GM18858 (cell line): ENCODE data around the gene FAM89A.

Experiments used
- ATAC-seq: cut with Tn5 transposase; IDR thresholded peaks from one replicate; pipeline ENCODE4 v1.9.1; 2021; ENCODE audit not compliant: unreplicated experiment

The FAM89A gene

DNA sequence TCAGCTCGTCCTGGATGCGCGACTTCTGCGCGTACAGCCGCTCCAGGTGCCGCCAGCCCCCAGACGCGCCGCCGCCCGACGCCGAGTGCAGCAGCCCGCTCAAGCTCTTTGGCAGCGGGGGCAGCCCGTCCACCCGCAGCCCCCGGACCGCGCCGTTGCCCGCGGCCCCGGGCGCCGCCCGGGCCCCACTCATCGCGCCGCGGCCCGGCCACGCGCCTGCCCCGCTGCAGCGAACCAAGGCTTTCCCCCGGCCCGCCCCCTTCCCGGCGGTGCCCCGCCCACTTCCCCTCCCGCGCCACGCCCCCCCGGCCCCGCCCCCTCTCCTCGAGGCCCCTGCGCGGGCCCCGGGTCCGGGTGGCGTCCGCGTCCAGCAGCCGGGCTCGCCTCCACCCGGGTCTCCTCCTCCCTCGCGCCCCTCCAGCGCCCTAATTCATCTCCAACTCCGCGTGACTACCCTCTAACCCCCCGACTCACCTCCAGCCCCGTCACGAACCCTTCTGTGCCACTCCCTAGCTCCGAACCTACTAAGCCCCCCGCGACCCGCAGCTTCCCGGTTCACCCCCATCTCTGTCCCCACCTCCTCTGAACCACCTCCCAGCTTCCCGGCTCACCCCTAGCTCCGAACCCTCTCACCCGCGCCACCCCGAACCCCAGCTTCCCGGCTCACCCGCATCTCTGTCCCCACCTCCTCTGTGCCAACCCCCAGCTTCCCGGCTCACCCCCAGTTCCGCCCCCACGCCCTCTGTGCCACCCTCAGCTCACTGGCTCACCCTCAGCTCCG is at the start of gene FAM89A:
TSS of gene FAM89A (minus strand) at position 236 of the 781 bp plus-strand sequence. CDS start at position 193, 43 bp downstream.
- ATAC-seq: no peak

DNA sequence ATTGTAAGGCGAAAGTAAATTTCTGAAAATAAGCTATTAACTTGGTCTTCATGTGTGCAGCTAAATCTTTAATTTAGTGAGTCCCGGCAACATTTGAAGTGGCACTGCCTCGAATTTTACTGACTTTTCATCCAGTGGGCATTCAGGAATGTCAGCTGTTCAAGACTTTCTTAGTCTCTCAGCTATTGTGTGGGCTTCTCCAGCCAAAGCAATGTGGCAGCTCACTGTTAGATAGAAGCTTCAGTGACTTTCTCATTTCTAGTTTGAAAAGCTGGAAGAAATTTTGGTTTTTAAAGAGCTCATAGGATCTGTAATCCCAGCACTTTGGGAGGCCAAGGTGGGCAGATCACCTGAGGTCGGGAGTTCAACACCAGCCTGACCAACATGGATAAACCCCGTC is 44.3 kb upstream of the FAM89A start:
- ATAC-seq: no peak

DNA sequence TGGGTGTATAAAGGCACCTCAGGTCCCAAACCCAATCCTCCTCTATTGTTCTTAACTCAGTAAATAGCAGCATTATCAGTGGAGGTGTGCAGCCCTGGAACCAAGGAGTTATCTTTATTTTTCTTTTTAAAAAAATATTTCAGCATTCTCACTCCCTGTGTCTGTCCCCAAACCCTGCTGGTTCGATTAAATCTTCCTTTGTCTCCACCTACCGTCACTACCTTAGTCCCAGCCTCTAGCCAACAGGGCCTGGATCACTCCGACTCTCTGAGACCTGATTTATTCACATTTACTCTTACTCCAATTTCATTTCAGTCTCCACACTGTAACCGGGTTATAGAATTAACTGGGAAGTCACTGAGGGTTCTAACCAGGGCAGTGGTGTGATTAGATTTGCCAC is 39.1 kb upstream of the FAM89A start:
- no peak for ATAC-seq

- ATAC-seq: no peak
Measured at GRCh38 chr1:231078250-231078649, 38.2 kb upstream of the FAM89A start.

DNA sequence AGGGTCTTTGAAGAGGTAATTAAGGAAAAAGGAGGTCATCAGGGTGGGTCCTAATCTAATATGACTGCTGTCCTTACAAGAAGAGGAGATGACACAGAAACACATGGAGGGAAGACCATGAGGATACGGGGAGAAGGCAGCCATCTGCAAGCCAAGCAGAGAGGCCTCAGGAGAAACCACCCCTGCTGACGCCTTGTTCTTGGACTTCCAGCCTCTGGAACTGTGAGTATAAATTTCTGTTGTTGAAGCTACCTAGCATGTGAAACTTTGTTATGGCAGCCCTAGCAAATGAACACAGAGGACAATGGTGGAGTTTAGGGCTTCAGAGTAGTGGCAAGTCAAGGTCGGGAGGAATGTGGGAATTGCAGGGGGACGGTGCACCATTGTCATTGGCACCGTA is 36.7 kb upstream of the FAM89A start:
- no peak for ATAC-seq

DNA sequence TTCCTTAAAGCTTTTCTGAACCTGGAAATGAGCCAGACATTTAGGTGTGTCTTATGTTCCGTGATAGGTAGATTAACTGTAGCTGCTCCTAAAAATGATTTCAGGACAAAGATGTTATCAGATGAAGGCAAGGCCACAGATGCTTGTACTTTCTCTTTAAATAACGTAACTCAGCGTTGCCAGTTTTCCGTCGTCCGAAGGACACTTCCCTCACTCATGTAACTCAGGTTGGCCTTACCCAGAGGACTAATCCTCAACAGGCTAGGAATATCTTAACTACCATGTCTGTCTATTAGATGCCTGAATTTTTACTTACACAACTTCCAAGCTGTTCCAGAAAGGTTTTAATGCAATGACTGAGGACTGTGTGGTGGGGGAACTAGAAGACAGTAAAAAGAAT is 35.4 kb upstream of the FAM89A start:
- ATAC-seq: no peak

DNA sequence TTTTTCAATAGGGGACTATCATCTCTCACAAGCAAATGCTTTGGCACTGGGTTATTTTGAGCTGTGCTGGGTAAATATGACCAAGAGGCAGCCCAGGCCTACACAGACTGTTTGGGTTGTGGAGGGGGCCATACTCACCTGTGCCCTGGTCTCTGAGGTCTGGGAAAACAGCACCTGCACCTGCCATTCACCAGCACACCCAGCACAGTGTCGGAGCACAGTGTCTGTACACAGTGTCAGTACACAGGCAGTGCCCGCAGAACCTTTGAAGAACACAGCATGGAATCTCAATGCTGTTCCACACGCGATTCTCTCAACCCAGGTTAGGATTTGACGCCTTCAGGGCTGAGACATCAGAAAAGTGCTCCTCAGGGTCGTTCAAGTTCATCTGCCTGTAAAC is 35.0 kb upstream of the FAM89A start:
- ATAC-seq: no peak

DNA sequence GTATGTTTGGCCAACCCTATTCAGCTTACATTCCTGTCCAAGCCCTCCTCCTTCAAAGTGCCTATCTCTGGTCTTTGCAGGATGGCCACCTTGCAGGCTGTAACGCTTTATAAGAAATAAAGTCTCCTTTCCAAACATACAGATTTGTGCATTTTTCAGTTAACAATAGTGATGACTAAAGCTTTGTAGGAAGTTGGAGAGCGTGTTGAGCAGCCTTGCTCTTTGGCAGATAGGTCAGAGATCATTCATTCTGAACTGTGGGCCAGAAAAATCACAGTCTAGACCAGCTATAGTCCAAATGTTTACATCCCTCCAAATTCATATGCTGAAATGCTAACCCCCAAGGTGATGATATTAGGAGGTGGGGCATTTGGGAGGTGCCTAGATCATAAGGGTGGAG is 34.0 kb upstream of the FAM89A start:
- ATAC-seq: no peak

- ATAC-seq: no peak
Measured at GRCh38 chr1:231073331-231073730, 33.3 kb upstream of the FAM89A start.

DNA sequence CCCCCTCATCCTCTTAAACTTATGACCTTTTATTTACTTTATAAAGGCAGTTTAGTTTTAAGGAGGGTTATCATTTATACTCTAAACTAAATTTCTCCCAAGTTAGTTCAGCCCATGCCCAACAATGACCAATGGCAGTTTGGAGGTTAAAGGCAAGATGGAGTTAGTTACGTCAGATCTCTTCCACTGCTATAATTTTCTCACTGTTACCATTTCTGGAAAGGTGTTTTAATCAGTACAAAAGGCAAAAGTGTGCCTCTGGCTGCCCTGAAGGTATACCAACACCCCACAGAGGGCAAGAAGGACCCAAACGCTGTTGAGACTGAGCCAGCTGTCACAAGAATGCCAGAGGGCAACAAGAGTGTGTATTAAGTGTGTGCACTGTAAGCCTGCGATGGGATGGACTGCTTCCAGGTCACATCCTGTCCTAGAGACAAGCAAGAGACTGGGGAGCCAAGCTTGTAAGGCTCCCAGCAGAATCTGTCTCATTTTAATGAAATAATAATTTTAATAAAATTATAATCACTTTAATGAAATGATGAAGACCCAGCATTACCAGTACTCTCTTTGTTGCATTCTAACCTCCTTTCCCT is 32.5 kb upstream of the FAM89A start:
- no peak for ATAC-seq

DNA sequence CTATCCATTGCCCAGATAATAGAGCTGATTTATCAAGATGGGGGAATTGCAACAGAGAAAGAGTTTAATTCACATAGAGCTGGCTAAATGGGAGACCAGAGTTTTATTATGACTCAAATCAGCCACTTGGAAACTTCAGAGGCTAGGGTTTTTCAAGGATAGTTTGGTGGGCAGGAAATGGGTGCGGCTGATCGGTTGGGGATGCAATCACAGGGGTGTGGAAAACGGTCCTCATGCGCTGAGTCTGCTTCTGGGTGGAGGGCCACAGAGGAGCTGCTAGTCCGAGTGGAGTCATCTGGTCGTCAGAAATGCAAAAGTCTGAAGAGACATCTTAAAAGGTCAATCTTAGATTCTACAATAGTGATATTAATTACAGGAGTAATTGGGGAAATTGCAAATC is 32.0 kb upstream of the FAM89A start:
- no peak for ATAC-seq

DNA sequence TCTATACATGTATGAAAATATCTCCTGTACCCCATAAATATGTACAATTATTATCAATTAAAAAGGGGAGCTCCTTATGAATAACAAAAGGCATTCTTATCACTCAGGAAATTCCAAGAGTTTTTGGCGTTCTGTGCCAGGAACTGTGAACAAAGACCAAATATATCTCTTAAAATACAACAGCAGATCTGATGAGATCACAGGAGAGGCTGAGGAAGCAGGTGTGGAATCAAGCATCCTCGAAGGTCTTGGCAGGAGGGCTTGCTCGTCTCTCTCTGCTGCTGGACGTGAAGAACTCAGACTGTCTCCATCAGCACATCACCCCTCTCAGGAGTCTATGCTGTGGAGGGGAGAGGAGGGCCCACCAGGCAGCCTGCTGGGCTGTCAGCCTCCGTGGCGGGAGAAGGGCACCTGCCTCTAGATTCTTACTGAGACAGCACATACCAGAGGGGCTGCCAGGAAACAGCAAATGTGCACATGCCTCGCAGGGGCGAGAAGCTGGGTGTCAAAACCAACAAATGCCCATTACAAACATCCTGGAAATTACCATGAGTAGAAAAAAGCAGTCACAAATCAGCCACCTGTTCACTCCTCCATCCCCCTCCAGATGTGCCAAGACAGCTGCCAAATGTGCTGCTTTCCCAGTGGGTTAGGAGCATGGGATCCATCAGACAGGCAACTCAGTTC is 30.8 kb upstream of the FAM89A start:
- ATAC-seq: no peak

DNA sequence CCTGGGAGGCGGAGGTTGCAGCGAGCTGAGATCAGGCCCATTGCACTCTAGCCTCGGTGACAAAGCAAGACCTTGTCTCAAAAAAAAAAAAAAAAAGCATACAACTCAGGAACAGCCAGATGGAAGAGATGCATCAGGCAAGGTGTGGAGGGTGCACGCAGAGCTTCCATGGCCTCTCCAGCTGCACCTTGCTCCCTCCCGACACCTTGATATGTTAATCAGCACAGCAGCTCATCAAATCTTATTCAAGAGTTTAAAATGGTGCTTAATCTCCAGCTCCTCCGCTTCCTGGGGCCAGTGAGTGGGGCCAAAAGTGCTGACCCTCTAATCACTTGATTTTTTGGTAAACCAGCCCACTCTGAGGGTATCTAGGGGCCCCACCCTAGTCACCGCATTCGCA is 29.3 kb upstream of the FAM89A start:
- no peak for ATAC-seq

DNA sequence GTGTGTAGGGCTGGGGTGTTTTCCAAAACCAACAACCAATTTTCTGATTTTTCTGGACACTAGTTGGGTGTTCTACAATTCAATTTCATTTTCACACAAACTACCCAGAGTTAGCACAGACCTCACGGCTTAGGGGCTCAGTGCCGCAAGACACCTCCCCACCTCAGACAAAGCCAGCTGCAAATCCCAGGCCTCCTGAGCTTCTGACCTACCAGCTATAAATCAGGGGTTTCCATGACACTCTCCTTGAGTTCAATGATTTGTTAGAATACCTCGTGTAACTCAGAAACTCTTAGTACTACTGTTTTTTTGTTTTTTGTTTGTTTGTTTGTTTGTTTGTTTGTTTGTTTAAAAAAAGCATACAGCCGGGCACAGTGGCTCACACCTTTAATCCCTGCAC is 28.7 kb upstream of the FAM89A start:
- ATAC-seq: no peak

- no peak for ATAC-seq
Measured at GRCh38 chr1:231065510-231066241, 25.6 kb upstream of the FAM89A start.

GRCh38 chr1:231064418-231064817 is 24.4 kb upstream of the FAM89A start:
- ATAC-seq: no peak

- ATAC-seq: no peak
Measured at GRCh38 chr1:231063331-231063730, 23.3 kb upstream of the FAM89A start.

GRCh38 chr1:231062500-231063270 is 22.6 kb upstream of the FAM89A start:
- no peak for ATAC-seq

DNA sequence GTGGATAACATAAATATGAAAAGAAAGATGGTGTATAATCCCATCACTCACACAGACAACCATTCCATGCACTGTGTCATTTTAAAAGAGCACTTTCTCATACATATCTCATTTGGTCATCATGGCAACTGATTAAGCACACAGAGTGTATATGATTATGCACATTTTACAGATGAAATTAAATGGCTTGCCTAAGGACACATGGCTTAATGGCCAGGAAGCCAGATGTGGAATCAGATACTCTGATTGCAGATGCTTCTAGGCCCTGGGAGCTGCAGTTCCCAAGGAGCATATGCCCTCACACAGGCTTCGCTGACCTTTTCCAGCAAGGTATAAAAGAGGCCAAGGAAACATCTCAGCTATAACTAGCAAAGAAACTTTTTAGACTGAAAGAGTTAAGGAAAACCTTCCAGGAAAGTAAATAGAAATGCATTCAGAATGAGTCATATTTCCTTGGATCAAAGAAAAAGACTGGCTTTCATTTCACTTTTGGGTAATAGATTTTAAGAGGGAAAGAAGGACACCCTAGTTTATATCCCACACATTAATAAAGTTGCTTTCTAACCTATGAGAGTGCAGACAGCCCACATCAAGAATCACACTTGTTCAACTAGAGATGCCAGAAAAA is 19.6 kb upstream of the FAM89A start:
- no peak for ATAC-seq

DNA sequence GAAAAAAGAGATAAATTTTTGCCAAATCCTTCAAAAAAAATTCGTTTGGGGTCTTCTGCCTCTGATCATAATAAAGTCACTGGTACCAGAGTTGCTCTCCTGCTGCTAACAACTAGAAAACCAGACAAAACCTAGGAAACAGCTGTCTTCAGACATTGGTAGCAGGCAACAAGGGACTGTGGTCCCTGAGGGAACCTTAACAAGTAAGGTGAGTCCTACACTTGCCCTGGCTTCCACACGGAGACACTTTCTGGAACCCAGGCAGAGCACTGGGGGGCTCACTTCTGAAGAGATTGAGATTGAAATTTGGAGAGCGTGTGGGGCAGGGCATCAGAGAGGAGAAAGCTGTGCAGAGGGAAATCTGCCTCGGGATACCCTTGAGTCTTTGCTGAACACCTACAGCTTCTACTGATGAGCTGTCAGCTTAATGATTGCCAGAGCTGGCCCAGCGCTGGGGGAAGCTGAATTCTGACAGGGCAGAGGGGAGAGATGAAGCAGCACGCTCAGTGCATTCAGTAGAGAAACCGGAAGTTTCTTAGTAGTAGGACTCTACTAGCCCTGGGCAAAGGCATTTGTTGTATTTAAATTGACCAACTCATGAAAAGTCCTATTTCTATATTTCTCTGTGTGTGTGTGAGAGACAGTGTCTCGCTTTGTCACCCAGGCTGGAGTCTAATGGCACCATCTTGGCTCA is 18.5 kb upstream of the FAM89A start:
- ATAC-seq: no peak
